ENCODE measurements around the gene PARS2.

The PARS2 gene

GRCh38 chr1:54743416-54744226, 20.7 kb downstream of the PARS2 start:
- in situ Hi-C loops (cut with HindIII; ENCODE audit: low sequenced_read_pairs), result no loop called here

GRCh38 chr1:54742282-54742681, 22.0 kb downstream of the PARS2 start:
- in situ Hi-C loops (cut with HindIII; ENCODE audit: low sequenced_read_pairs), result no loop called here

GRCh38 chr1:54741531-54741930, 22.8 kb downstream of the PARS2 start:
- in situ Hi-C loops (cut with HindIII; ENCODE audit: low sequenced_read_pairs), result no loop called here

GRCh38 chr1:54738244-54738643, 26.1 kb downstream of the PARS2 start:
- in situ Hi-C loops (cut with HindIII; ENCODE audit: low sequenced_read_pairs), result no loop called here

GRCh38 chr1:54736685-54737084, 27.6 kb downstream of the PARS2 start:
- in situ Hi-C loops (cut with HindIII; ENCODE audit: low sequenced_read_pairs), result no loop called here

- in situ Hi-C loops (cut with HindIII; ENCODE audit: low sequenced_read_pairs), result no loop called here
These were observed 36.3 kb downstream of the PARS2 start for GRCh38 chr1:54728027-54728426.

GRCh38 chr1:54724771-54725170, 39.6 kb downstream of the PARS2 start:
- in situ Hi-C loops (cut with HindIII; ENCODE audit: low sequenced_read_pairs), result loop anchor here (5.0 kb wide), 1 partner anchor 33 kb away; no protein-coding TSS in a partner anchor

GRCh38 chr1:54723985-54724384, 40.3 kb downstream of the PARS2 start:
- in situ Hi-C loops (cut with HindIII; ENCODE audit: low sequenced_read_pairs), result loop anchor here (5.0 kb wide), 1 partner anchor 33 kb away; no protein-coding TSS in a partner anchor

- in situ Hi-C loops (cut with HindIII; ENCODE audit: low sequenced_read_pairs), result loop anchor here (5.0 kb wide), 1 partner anchor 36 kb away; no protein-coding TSS in a partner anchor
These were observed 42.6 kb downstream of the PARS2 start for GRCh38 chr1:54721719-54722118.

- in situ Hi-C loops (cut with HindIII; ENCODE audit: low sequenced_read_pairs), result no loop called here
These were observed 47.9 kb downstream of the PARS2 start for GRCh38 chr1:54716299-54717047.

- in situ Hi-C loops (cut with HindIII; ENCODE audit: low sequenced_read_pairs), result no loop called here
These were observed 48.6 kb downstream of the PARS2 start, which contains the start of gene TTC4 for GRCh38 chr1:54715493-54716298. TTC4 (plus strand) TSS chr1:54715861; CDS start chr1:54715909, 48 bp downstream.

- in situ Hi-C loops (cut with HindIII; ENCODE audit: low sequenced_read_pairs), result no loop called here
These were observed 49.3 kb downstream of the PARS2 start for GRCh38 chr1:54714881-54715492.

GRCh38 chr1:54711536-54711935, 52.8 kb downstream of the PARS2 start:
- in situ Hi-C loops (cut with HindIII; ENCODE audit: low sequenced_read_pairs), result no loop called here

- in situ Hi-C loops (cut with HindIII; ENCODE audit: low sequenced_read_pairs), result no loop called here
These were observed 53.5 kb downstream of the PARS2 start for GRCh38 chr1:54710841-54711240.

GRCh38 chr1:54710434-54710833, 53.9 kb downstream of the PARS2 start:
- in situ Hi-C loops (cut with HindIII; ENCODE audit: low sequenced_read_pairs), result no loop called here

- in situ Hi-C loops (cut with HindIII; ENCODE audit: low sequenced_read_pairs), result no loop called here
These were observed 54.6 kb downstream of the PARS2 start for GRCh38 chr1:54709547-54710292.

GRCh38 chr1:54708385-54708784, 55.9 kb downstream of the PARS2 start:
- in situ Hi-C loops (cut with HindIII; ENCODE audit: low sequenced_read_pairs), result no loop called here
